HG03066 (cell line): Measurements from ENCODE around the gene DTNB.
"Not testable (repeated sequence)": the region's sequence is repeated elsewhere in the genome, so short reads cannot be mapped to it uniquely, and the experiment has no call there.

ENCODE experiments used
- ATAC-seq: cut with Tn5 transposase; IDR thresholded peaks from one replicate; pipeline ENCODE4 v1.9.1; 2021; ENCODE audit warnings: low read depth; ENCODE audit not compliant: unreplicated experiment

The DTNB gene

DNA sequence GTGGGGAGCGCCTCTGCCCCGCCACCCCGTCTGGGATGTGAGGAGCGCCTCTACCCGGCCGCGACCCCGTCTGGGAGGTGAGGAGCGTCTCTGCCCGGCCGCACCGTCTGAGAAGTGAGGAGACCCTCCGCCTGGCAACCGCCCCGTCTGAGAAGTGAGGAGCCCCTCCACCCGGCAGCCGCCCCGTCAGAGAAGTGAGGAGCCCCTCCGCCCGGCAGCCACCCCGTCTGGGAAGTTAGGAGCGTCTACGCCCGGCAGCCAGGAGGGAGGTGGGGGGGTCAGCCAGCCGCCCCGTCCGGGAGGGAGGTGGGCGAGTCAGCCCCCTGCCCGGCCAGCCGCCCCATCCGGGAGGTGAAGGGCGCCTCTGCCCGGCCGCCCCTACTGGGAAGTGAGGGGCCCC is 39.6 kb downstream of the DTNB start:
- not testable (repeated sequence) for ATAC-seq

DNA sequence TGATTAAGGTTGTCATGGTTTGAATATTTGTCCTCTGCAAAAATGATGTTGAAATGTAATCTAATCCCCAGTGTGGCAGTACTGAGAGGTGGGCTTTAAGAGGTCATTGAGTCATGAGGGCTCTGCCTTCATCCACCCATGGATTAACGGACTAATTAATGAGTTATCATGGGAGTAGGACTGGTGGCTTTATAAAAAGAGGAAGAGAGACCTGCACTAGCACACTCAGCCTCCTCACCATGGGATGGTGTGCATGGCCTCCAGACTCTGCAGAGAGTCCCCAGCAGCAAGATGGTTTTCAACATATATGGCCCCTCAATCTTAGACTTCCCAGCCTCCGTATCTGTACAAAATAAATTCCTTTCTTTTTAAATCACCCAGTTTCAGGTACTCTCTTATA is 41.0 kb downstream of the DTNB start:
- ATAC-seq, result no peak

DNA sequence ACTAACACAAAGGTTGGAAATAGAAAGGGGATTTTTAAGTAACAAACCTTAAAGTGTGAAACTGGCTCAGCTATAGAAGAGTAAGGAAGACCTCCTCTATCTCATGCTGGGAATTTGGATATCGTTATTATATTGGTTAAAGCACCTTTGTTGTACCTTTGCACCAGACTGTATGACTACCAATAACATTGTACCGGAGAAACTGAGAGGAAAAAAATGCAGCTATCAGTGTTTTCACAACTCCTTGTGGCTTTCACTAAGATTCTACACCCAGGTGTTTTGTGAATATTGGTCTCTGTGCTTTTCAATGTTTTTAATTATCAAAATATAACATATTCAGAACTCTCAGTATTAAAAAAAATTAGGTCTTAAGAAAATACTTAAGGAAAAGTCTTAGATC is 48.7 kb downstream of the DTNB start:
- no peak for ATAC-seq

DNA sequence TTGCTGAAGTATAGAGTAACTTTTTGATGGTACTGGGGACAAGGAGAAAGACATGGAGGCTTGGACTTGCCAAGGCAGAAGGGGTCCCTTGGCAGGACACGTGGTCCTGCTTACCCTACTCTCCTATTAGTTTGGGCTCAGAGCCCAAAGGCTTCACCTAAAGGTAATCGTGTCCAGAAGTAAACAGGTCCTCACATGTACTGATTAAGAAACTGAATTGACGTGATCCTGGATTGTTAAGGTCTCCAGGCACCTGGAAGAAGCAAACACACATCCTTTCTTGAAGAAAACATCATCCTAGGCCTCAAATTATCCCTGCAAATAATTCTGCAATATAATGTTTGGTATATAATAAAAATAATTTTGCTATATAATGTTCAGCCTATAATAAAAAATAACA is 50.0 kb downstream of the DTNB start:
- ATAC-seq, result no peak

DNA sequence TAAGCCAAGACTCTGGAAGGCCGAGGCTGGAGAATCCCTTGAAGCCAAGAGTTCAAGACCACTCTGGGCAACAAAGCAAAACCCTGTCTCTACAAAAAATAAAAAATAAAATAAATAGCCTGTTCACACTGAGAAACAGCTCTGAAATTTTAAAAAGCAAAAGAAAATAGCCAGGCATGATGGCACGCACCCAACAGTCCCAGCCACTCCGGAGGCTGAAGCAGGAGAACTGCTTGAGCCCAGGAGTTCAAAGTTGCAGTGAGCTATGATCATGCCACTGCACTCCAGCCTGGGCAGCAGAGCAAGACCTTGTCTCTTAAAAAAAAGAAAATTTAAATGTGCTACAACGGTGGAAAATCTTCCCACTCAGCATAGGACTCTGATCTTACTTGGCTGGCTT is 52.7 kb downstream of the DTNB start:
- ATAC-seq, result no peak

DNA sequence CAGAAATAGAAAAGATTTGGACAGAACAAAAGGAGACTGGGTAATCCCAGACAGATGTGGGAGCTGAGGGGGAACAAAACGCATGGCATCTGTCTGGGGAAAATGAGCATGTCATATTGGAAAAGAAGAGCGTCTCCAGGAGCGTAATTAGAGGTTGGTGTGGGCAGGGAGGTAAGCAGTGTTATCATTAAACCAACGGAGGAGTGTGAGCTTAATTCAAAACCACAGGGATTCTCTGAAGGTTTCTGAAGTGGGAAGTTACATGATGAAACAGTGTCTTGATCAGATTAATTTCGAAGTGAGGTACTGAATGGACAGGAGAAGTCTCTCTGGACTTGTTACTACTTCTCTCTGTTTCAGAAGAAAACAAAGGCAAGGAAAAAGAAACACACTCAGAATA is 53.3 kb downstream of the DTNB start:
- no peak for ATAC-seq

DNA sequence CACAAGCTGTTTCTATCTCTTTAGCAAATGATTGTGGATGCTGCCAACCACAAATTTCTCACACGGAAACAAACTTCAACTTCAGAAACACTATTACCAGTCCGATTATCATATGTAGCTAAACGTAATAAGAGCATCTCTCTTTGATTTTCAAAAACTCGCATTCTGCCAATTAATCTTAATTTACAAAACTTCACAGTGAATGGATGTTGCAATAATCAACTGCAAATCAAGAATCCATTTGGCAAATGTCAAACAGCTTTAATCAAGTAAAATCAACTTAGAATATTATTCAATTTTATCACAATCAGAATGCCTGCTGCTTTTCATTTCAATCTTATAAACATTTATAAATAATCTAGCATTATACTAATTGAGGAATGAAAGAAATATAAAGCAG is 54.2 kb downstream of the DTNB start:
- no peak for ATAC-seq

DNA sequence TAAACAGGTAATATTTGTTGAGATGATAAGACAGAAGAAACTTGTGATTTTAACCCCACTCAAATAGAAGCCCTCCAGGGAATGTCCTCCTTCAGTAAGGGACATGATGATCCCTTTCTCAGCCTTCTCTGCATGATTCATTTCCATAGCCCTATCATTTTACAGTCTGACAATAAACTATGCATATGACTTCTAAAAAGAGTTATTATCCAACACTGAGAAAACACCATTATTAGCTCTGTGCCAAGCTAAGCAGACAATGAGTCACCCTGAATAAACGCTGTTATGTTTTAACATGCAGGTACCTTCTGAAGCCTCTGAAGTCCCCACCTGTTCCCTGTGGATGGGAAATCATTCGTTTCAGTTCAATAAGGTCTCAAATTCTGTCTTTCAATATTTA is 54.7 kb downstream of the DTNB start:
- ATAC-seq, result no peak

DNA sequence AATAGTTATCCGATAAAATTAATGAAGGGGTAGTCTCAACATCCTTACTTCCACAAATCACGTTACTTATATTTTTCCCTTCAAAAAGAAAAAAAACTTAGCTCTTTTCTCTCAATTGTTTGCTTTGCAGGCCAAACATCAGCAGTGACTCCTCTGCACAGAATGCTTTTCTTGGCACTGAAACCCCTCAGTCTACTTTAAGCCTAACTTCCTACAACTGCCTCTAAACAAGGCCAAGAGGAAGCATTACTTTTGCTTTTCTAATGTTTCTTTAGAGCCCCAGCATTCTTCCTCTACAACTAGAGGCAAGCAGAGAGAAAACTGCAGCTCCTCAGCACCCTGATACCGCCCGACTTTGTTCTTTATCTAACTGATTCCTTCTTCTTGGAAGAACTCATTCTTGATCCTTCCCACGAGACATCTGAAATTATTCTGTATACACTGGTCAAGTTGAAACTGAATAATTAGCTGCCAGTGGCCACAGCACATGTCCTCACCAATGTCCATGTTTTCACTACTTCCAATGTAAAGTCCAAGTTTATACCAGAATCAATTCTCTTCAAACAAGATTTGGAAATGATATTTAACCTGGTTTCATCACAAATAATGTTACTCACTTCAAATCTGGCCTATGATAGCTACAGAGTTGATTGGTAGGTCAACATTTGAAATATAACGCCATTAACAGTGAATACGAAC is 55.3 kb downstream of the DTNB start:
- ATAC-seq, result no peak

DNA sequence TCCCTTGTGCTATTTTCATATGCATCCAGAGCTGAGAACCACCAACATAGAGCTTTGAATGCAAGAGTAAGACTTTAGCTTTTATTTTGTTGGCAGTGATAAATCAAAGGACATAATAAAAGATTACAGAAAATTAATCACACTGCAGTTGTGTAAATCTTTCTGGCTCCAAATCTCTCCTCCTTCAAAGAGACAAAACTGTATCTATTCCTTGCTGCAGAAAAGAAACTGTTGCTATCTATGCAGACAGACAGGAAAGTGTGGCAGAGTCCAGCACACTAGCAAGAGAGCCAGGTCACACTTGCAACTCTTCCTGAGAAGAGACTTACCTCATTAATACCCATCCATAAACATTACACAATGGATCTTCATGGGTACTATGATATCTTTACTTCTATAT is 57.5 kb downstream of the DTNB start:
- no peak for ATAC-seq

DNA sequence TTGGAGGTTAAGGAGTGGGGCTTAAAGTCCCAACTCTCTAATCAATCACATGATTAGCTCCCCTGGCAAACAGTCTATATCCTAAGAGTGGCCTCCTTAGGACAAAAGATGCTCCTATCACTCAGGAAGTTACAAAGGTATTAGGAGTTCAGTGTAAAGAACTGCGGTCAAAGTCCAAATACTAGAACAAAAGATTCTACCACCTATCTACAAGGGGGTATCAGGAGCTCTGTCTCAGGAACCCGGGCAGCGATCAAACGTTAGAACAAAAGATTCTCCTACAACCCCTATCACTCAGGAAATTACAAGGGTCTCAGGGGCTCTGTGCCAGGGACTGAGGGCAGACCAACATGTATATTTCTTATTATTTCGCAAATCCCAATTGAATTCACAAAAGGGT is 58.0 kb downstream of the DTNB start:
- ATAC-seq, result no peak

DNA sequence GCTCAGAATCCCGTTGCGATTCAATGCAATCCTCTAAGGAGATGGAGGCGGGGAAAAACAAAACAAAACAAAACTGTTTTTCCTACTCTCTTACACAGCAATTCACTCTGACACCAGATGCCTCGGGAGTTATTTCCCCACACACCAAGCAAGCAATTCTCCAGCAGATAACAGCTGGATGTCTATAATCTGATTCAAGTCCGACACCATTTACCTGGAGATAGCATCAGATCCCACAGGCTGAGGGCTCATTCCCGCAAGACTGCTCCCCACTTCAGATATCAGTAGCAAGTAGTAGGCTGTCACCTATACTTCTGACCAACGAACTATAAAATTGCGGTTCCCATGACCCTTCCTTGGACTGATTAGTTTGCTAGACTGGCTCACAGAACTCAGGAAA is 58.7 kb downstream of the DTNB start:
- no peak for ATAC-seq

DNA sequence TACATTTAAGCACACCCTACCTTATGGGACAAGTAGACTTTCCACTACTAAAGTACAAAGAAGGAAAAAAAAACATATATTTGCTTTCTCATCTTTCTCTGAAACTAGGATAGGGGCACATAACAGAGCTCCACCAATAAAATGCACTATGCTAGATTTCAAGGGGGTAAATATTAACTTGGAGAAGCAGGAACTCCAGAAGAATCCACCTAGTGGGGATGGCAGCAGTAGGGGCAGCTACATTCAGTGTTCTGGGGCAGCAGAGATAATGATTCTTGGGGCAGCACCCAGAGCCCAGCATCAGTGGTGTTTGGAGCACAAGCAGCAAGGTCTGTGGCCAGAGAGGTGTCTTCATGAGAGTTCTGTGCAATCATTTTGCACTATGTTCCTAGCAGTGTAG is 64.7 kb downstream of the DTNB start:
- ATAC-seq, result no peak

DNA sequence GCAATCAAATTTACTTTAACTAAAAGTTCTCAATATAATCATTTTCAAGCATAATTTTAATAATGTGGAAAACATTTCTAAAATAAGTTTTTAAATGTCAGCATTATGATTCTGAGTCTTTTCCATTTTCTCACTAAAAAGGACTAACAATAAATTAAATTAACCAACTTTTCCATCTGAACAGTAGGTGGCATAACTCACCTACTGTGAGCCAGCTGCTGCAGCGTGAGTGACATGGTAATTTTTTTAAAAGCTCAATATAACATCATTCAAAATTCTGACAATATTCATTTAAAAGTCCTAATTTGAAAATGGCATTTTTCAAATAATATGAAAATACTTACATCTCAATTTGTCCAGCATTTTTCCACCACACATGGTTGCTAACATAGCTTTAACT is 66.5 kb downstream of the DTNB start:
- no peak for ATAC-seq

DNA sequence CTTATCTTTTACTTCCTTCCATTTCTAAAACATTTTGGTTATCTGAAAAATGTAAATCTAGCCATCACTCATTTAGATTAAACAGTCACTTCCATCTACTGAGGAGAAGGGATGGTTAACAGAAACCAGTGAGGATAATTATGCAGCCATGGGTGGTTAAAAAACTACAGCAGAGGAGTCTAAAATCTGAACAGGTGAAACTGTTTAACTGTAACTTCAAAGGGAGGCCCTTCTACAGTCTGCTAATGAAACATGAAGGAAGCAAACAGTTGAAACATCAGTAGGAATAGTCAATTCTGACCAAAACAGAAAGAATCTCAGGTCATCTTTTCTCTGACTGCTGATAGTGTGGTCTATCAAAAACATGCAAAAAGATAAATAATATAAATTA is 71.0 kb downstream of the DTNB start:
- no peak for ATAC-seq

DNA sequence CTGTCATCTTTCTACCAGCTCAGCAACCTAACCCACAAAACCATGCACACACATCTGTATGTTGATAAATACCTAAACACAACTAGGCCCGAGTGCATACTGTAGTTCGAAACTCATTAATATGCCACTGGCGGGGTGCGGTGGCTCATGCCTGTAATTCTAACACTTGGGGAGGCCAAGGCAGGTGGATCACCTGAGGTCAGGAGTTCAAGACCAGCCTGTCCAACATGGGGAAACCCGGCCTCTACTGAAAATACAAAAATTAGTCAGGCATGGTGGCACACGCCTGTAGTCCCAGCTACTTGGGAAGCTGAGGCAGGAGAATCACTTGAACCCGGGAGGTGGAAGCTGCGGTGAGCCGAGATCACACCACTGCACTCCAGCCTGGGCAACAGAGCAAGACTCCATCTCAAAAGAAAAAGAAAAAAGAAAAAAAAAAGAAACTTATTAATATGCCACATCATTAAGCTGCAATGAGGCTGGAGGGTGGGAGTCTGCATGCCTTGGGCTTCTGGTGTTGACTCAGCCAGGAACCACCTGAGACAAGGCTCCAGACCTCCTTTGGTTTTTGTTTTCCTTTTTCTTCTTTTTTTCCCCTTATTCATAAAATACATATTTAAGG is 71.6 kb downstream of the DTNB start:
- not testable (repeated sequence) for ATAC-seq

DNA sequence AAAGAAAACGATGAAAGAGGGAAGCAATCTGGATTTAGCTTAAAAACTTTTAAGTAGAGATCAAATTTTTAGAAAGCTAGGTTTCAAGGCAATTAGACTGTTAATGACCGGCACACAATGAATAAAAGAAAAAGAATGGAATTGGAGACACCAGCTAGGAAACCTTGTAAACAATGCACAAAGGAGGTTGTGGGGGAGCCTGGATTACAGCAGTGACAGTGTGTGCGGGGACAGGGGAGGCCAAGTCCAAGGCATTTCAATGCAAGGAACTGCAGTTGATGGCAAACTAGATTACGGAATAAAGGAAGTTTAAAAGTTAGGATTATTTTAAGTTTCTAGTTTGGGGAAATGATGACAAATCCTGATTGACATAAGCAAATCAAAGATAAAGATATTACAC is 74.5 kb downstream of the DTNB start:
- ATAC-seq, result no peak

DNA sequence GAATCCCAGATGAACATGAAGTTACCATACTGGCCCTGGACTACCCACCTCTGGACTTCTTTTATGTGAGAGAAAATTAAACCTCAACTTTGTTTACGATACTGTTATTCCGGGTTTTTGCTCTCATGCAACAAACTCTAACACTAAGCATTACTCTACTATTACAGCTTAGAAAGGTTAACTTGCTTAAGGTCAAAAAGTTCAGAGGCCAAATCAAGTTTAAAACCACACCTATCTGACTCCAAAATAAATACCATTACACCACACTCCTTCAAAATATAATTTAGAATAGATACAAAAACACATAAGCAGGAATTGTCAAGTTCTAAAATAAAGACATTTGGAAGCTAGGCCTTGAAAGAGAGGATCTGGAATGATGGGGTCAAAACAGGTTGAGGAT is 75.0 kb downstream of the DTNB start:
- ATAC-seq, result no peak

DNA sequence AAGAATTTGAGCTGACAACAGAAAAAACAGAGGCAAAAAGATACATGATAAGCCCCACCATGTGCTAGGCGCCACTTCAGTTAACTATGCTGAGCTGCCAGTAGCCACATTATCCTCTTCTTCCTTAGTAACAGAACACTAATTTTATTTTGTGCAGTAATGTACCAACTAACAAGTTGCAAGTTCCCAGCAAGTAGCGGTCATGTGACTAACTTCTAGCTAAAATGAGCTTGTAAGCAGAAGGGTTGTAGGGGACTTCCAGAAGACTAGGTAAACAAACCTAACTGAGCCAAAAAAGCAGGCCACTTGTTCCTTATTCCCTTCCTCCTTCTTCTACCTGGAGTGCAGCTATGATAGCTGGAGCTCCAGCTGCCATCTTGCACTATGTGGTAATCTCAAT is 75.5 kb downstream of the DTNB start:
- no peak for ATAC-seq

DNA sequence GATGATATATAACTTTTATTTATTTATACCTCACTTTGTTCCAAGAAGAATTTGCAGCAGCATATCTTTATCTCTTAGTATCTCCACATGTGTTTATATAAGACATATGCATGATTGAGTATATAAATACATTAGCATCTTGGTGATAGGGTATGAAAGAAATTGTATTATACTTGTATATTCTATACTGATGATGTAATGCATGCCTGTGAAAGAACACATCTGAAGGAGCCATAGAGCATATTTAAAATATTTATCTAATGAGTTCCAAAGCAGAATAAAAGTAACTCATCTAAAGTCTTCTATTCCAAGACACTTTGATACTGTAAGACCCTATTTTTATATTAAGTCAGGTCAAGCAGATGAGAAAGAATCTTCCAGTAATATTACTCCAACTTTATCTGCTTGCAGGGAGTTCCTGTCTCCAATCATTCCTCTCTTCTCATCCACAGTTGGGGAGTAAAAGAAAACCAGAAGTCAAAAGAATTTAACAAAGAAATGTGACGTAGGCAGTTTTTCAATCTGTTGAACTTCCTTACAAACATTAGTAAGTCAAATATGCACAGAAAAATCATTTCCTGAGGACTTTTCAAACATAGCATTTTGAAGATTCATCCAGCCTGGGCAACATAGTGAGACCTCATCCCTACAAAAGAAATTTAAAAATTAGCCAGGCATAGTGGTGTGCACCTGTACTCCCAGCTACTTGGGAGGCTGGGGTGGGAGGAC is 76.7 kb downstream of the DTNB start:
- ATAC-seq, result no peak

DNA sequence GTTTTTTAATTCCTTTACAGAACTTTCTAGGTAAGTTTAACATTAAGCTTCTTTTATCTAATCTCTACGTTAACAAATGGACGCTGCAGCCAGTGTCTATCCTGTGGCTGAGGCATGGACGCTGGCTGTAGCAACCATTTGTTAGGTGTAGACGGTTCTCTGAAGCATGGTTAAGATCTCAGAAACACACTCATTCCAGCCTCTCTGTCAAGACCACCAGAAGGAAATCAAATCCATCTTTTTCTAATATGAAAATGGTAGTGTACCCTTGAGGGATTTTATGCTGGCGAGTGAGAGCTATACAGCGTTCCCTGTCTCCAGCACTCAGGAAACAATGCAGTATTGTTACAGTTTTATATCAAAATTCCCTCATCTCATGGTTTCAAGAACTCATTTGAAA is 78.0 kb downstream of the DTNB start:
- no peak for ATAC-seq

DNA sequence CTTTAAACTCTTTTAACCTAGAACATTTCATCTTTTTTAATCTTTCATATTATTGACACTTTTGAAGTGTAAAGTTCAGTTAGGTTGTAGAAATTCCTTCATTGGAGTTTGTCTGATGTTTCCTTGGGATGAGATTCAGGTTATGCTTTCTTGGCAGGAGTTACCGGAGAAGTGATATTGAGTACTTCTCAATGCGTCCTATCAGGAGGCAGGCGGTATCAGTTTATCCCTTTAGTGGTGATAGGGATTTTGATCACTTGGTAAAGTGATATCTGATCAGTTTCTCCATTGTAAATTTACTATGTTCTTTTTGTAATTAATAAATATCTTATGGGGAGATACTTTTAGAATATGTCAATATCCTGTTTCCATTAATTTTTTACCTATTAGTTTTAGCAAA is 78.4 kb downstream of the DTNB start:
- no peak for ATAC-seq
